Lower leg skin (tissue), 4 donors: ENCODE results near the gene HBD. TPM values are rescaled to one million over a fixed set of nuclear protein-coding genes. Genes with fewer than 3 reads are reported as not detected.

ENCODE experiments used
- DNase-seq, 2 donors: peaks; one replicate each; pipeline ENCODE4 v3.0.0-alpha.2; 2019; ENCODE audit warnings: low spot score in 2 of 2
- H3K4me3 ChIP-seq: fragments of 200-600 bp; sonication (generic); 2 replicates; pipeline ENCODE4 v1.5.1; 2017; ENCODE audit warnings: mild to moderate bottlenecking, low read depth; ENCODE audit not compliant: poor library complexity, severe bottlenecking
- CTCF ChIP-seq, 3 donors: fragments of 450-650 bp; IDR thresholded peaks; one replicate each; pipeline ENCODE4 v1.5.1; 2016; ENCODE audit warnings: antibody characterized with exemption in 3 of 3, mild to moderate bottlenecking in 3 of 3, moderate library complexity in 2 of 3
- POLR2A ChIP-seq, 2 donors: fragments of 450-650 bp; IDR thresholded peaks; one replicate each; pipeline ENCODE4 v1.6.1; 2016 to 2017; ENCODE audit warnings: antibody characterized with exemption in 2 of 2, mild to moderate bottlenecking in 1 of 2, moderate library complexity in 1 of 2
- WGBS, 2 donors: methylation state at CpG; one replicate each; pipeline ENCODE4 v1.1.5; 2018; 5-methylcytosine and 5-hydroxymethylcytosine counted together
- intact Hi-C: fragments of 100-400 bp; cut with DNase I; formaldehyde crosslinking; loops from one replicate; pipeline ENCODE4 v1.15.0; 2023; ENCODE audit warnings: low total_unique reads
- total RNA-seq, 4 donors: library from RNA; depleted of rRNA; stranded (reverse); fragments of >200 nt; gene quantifications; one replicate each; pipeline ENCODE4 v1.1.0, GENCODE V29; 2016

Gene HBD
- total RNA-seq, 4 donors from 2014 or later, result not detected

- TF ChIP-seq POLR2A (IDR thresholded peaks at IDR 0.05) (no peak), CTCF (IDR thresholded peaks at IDR 0.05) (no peak)
- WGBS, 2 donors, result 44 to 49% methylated on average over 3 of the region's 3 CpGs
- DNase-seq, result peak in 1 of 2 donors; percentile 51
- intact Hi-C loops, result no loop called here
- no peak overlapping the region for H3K4me3 ChIP-seq
Measured at GRCh38 chr11:5280582-5281102, 46.4 kb upstream of the HBD start.

- H3K4me3 ChIP-seq, result no peak overlapping the region
- no peak for DNase-seq
- WGBS, 2 donors, result 87% methylated on average over 4 of the region's 4 CpGs
- intact Hi-C loops, result no loop called here
- TF ChIP-seq CTCF (IDR thresholded peaks at IDR 0.05) (no peak), POLR2A (IDR thresholded peaks at IDR 0.05) (no peak)
Measured at GRCh38 chr11:5279471-5280090, 45.3 kb upstream of the HBD start.

GRCh38 chr11:5277807-5278382 is 43.6 kb upstream of the HBD start:
- H3K4me3 ChIP-seq, result no peak overlapping the region
- DNase-seq, result no peak
- intact Hi-C loops, result no loop called here
- 64 to 83% methylated on average over 1 of the region's 1 CpG for WGBS, 2 donors
- TF ChIP-seq POLR2A (IDR thresholded peaks at IDR 0.05) (no peak), CTCF (IDR thresholded peaks at IDR 0.05) (no peak)

- 78 to 84% methylated on average over 2 of the region's 2 CpGs for WGBS, 2 donors
Measured at GRCh38 chr11:5276697-5277096, 42.4 kb upstream of the HBD start.

GRCh38 chr11:5275369-5276110 is 41.3 kb upstream of the HBD start:
- DNase-seq, result no peak
- intact Hi-C loops, result no loop called here
- TF ChIP-seq CTCF (IDR thresholded peaks at IDR 0.05) (no peak), POLR2A (IDR thresholded peaks at IDR 0.05) (no peak)
- WGBS, 2 donors, result 78 to 83% methylated on average over 6 of the region's 6 CpGs
- H3K4me3 ChIP-seq, result no peak overlapping the region

More at GRCh38 chr11:5276697-5277096, 42.4 kb upstream of the HBD start:
- no peak overlapping the region for H3K4me3 ChIP-seq
- intact Hi-C loops, result no loop called here
- TF ChIP-seq POLR2A (IDR thresholded peaks at IDR 0.05) (no peak), CTCF (IDR thresholded peaks at IDR 0.05) (no peak)
- DNase-seq, result no peak
